GM21367 (cell line): ENCODE results near the gene FBXO9.

Experiments used
- ATAC-seq: cut with Tn5 transposase; IDR thresholded peaks from one replicate; pipeline ENCODE4 v1.9.1; 2021; ENCODE audit not compliant: unreplicated experiment

The FBXO9 gene

GRCh38 chr6:53130569-53131290, 65.5 kb downstream of the FBXO9 start:
- ATAC-seq, result no peak

GRCh38 chr6:53133961-53134360, 68.8 kb downstream of the FBXO9 start:
- no peak for ATAC-seq

- ATAC-seq, result no peak
These were observed 69.5 kb downstream of the FBXO9 start for GRCh38 chr6:53134601-53135235.

GRCh38 chr6:53136000-53136609, 70.9 kb downstream of the FBXO9 start:
- no peak for ATAC-seq

- ATAC-seq, result no peak
These were observed 74.7 kb downstream of the FBXO9 start for GRCh38 chr6:53139841-53140413.

GRCh38 chr6:53142810-53143209, 77.6 kb downstream of the FBXO9 start:
- ATAC-seq, result no peak

- no peak for ATAC-seq
These were observed 78.5 kb downstream of the FBXO9 start for GRCh38 chr6:53143710-53144109.

GRCh38 chr6:53144802-53145201, 79.6 kb downstream of the FBXO9 start:
- no peak for ATAC-seq

- ATAC-seq, result no peak
These were observed 83.5 kb downstream of the FBXO9 start, which contains the start of gene GCM1 for GRCh38 chr6:53148684-53149083. GCM1 (minus strand) TSS chr6:53148841; CDS start chr6:53145632, 3,209 bp downstream.
